Stimulated activated CD4-positive, alpha-beta T cell treated with anti-CD3 and anti-CD28 coated beads, Interleukin-4, amount 100 ng/mL, for 4 hours (primary cell): ENCODE data around the gene COL21A1.
"Not testable (repeated sequence)": the region's sequence is repeated elsewhere in the genome, so short reads cannot be mapped to it uniquely, and the experiment has no call there.

Experiments used
- DNase-seq, 2 experiments: peaks; one replicate each; pipeline ENCODE4 v3.0.0-alpha.2; 2020

Gene COL21A1

GRCh38 chr6:56043076-56043475, 204.3 kb downstream of the COL21A1 start:
- DNase-seq = no peak

DNA sequence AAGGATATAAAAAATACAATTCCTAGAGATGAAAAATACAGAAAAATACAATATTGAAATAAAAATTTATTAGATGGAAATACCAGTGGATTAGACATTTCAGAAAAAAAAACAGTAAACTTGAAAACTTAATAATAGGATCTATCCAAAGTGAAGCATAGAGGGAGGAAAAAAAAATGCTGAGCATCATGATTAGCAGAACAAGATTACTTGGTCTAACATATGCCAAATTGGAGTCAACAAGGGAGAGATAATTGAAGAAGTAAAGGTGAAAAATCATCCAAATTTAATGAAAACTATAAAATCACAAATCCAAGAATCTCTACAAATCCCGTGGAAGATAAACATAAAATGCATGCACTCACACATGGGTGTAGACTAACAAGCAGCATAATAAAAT, 205.8 kb downstream of the COL21A1 start:
- DNase-seq = no peak

DNA sequence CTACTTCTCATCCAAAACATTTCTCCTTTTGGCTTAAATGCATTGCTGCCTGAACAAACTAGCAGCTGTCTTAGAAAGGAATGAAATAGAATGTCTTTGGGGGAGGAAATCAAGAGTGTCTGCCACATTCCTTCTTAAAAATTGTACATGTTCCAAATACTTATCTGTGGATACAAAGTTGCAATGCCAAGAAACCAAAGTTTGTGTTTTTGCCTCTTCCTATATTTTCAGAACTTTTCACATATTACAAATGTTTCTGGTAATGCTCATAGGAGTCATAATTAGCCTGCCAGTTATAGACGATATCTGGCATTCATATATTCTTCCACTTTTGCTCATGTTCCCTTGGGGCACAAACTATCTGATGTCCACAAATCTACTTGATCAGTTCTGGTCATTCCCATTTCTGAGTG, 206.5 kb downstream of the COL21A1 start:
- DNase-seq = no peak

DNA sequence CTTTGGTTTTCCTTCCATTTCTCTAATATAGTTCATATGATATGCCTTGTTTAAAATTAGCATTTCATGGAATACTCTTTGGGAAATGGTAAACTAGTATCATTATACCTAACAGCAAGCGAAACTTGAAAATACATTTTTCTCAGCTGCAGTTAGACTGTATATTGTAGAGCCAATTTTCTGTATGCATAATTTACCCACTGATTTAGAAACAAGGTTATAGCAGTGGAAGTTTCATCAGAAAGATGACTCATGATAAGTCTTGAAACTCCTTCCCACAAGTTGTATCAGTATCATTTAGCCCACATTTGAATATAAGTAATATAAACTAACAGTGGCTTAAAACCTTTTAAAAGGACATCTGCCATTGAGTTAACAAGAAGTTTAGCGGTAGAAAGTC, 207.2 kb downstream of the COL21A1 start:
- DNase-seq = no peak

- DNase-seq = no peak
Measured at GRCh38 chr6:56038764-56039163, 208.6 kb downstream of the COL21A1 start.

DNA sequence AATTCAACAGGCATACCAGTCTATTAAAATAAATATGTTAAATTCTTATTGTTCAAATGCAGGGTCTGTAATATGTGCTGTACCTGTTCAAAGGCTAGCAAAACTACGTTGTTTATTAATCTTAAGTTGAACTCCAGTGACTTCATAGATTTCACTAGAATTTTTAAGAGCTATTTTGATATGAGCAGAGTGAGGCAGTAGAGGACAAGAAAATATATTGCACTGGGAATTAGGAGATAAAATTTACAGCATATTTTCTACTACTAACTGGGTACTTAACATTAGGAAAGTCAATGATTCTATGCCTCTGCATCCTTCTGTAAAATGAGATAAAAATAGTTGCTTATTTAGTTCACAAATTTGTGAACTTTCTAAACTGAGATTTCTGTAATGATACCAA, 209.8 kb downstream of the COL21A1 start:
- DNase-seq = no peak

DNA sequence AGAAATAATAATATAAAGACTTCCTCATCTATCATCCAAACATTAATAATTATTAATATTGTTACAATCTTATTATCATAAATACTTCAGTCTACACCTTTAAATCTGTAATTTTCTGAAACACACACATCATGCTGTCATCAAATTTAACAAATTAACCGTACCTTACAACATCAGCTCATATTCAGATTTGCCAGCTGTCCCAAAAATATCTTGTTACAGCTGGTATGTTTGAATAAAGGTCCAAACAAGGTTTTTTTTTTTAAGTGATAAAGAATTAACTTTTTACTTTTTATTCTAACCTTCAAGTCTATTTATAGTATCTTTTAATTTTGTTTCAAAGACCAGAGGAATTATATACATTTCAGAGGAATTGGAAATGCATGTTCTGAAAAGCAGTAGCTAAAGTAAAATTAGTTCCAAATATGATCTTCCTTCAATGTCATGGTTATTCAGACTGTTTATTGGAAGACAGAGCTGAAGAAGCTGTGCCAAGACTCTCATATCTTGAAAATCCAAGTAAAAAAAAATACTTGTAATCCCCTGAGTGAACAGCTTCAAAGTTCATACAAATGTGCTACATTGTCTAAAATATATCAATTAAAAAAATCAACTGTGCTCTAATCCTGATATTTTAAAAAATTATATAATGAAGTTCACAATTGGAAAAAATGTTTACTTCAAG, 210.3 kb downstream of the COL21A1 start:
- DNase-seq = no peak

GRCh38 chr6:56033401-56033800, 214.0 kb downstream of the COL21A1 start:
- DNase-seq = no peak

DNA sequence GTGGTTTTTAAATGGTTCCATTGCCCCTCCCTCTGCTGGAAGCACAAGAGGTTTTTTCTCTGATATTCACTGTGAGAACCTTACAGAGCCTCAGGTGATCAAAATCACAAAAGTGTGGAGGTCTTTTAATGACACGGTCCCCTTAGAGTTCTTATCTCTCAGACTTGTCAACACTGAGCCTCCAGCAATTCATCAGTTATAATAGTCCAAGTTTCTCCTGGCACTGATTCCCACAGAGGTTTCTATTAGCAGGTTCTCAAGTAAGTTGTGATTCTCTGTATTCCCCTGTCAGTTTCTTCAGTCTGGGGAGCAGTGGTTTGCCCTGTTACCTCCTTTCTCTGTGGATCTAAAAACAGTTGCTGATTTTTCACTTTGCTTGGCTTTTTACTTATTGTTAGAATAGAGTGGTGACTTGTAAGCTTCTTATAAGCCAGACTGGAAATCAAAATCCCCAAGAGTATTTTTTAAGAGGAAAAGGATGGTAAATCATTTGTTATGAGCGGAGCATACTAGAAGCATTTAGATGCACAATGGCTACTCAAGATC, 214.6 kb downstream of the COL21A1 start:
- no peak for DNase-seq

- no peak for DNase-seq
Measured at GRCh38 chr6:56027865-56028264, 219.5 kb downstream of the COL21A1 start.

GRCh38 chr6:56026455-56027180, 220.8 kb downstream of the COL21A1 start:
- no peak for DNase-seq

- DNase-seq = no peak
Measured at GRCh38 chr6:56025795-56026194, 221.6 kb downstream of the COL21A1 start.

GRCh38 chr6:56024931-56025330, 222.4 kb downstream of the COL21A1 start:
- DNase-seq = no peak

- DNase-seq = no peak
Measured at GRCh38 chr6:56023829-56024228, 223.6 kb downstream of the COL21A1 start.

- DNase-seq = no peak
Measured at GRCh38 chr6:56022678-56023077, 224.7 kb downstream of the COL21A1 start.

DNA sequence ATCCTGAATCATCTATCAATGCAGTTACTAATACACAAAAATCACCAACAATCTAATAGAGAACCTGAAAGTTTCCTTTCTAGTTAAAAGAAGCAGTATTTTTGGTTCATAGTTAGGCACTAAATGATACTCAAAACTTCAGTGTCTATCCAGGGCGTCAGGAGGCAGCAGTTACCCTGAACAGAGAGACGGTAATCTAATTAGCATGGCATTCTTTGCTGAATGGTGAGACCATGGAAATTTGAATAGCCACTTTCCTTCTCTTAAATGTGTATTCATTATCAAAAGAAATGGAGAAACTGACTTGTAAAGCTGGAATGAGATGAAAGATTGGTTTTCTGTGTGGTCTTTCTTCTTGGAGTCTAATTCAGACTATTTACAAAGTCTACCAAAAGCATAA, 225.4 kb downstream of the COL21A1 start:
- no peak for DNase-seq

GRCh38 chr6:56019973-56020372, 227.4 kb downstream of the COL21A1 start:
- no peak for DNase-seq

GRCh38 chr6:56017198-56017597, 230.2 kb downstream of the COL21A1 start:
- no peak for DNase-seq

GRCh38 chr6:56014039-56014438, 233.3 kb downstream of the COL21A1 start:
- DNase-seq = not testable (repeated sequence)

- DNase-seq = no peak
Measured at GRCh38 chr6:56009636-56010035, 237.7 kb downstream of the COL21A1 start.
